ENCODE measurements around the gene ALG6.
"Not testable (repeated sequence)": the region's sequence is repeated elsewhere in the genome, so short reads cannot be mapped to it uniquely, and the experiment has no call there.

Gene ALG6

DNA sequence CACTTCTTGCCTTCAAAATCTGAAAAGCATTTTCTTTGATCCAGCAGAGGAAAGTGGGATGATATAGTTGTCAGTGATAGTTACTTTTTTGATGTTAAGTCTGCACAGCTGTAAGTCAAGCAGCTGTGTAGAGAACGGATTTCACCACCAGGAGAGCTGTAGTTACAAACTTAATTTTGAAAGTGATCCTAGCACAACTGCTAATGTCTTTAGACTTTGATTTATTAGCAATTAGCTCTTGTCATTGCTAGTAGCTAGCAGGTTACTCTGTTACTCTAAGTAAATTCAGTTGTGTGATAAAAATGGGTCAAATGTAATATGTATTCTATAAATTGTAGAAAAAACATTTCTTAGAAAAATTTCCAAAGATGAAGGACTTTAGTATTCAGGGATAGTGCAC is 46.0 kb downstream of the ALG6 start:
- Mint-ChIP-seq H3K27me3 (no peaks in the 10 kb centered on the region), H3K4me3 (no peak overlapping the region), H3K4me1 (no peaks in the 10 kb centered on the region), H3K9me3 (no peaks in the 10 kb centered on the region), H3K36me3 (peaks cover 31% of the 10 kb centered on the region), H3K27ac (no peak overlapping the region)
- no peak for ATAC-seq (ENCODE audit: low read depth)
- DNase-seq (ENCODE audit: low spot score in 2 of 2) = no peak

GRCh38 chr1:63414691-63415365 is 47.4 kb downstream of the ALG6 start:
- Mint-ChIP-seq H3K27me3 (no peaks in the 10 kb centered on the region), H3K9me3 (no peaks in the 10 kb centered on the region), H3K36me3 (peaks cover 33% of the 10 kb centered on the region), H3K27ac (no peak overlapping the region), H3K4me3 (no peak overlapping the region), H3K4me1 (no peaks in the 10 kb centered on the region)
- ATAC-seq (ENCODE audit: low read depth) (no peak), DNase-seq (ENCODE audit: low spot score in 2 of 2) (no peak)

DNA sequence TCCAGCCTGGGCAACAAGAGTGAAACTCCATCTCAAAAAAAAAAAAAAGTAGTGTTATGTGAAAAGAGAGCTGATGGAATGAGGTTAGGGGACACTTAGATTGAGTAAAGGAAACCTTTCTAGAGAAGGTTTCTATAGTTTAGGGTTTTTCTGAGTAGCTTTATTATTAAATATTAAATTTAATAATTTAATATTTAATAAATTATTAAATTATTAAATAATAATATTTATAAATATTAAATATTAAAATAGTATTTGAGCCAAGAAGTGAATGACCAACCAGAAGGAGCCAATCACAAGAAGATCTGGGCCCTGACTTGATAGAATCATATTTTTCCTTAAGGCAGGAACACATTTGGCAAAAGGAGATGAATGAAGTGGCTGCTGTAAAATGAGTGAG is 50.7 kb downstream of the ALG6 start:
- peaks cover 1% of the 10 kb centered on the region for H3K9me3 Mint-ChIP-seq
- DNase-seq (ENCODE audit: low spot score in 2 of 2) (no peak), ATAC-seq (ENCODE audit: low read depth) (no peak)
- peaks cover 35% of the 10 kb centered on the region for H3K36me3 Mint-ChIP-seq
- no peak overlapping the region for H3K27ac Mint-ChIP-seq
- H3K4me1 Mint-ChIP-seq = no peaks in the 10 kb centered on the region
- H3K4me3 Mint-ChIP-seq = no peak overlapping the region
- H3K27me3 Mint-ChIP-seq = no peaks in the 10 kb centered on the region

- not testable (repeated sequence) for DNase-seq (ENCODE audit: low spot score in 2 of 2); H3K9me3 Mint-ChIP-seq; H3K4me1 Mint-ChIP-seq; ATAC-seq (ENCODE audit: low read depth); H3K27ac Mint-ChIP-seq; H3K4me3 Mint-ChIP-seq; H3K27me3 Mint-ChIP-seq
- H3K36me3 Mint-ChIP-seq = peaks cover 32% of the 10 kb centered on the region
Observed at GRCh38 chr1:63420746-63421145, 53.3 kb downstream of the ALG6 start.

DNA sequence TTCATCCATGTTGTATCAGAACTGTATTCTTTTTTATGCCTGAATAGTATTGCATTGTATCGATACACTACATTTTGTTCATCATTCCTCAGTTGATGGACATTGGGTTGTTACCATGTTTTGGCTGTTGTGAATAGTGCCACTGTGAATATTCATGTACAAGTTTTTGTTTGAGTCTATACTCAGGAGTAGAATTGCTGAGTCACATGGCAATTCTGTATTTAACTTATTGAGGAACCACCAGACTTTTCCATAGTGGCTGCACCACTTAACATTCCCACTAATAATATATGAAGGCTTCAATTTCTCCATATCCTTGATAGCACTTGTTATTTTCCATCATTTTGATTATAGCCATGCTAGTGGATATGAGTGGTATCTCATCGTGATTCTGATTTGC is 56.2 kb downstream of the ALG6 start:
- H3K4me1 Mint-ChIP-seq = no peaks in the 10 kb centered on the region
- H3K27ac Mint-ChIP-seq = no peak overlapping the region
- no peaks in the 10 kb centered on the region for H3K27me3 Mint-ChIP-seq
- no peak for ATAC-seq (ENCODE audit: low read depth)
- H3K36me3 Mint-ChIP-seq = peaks cover 27% of the 10 kb centered on the region
- peaks cover 1% of the 10 kb centered on the region for H3K9me3 Mint-ChIP-seq
- no peak for DNase-seq (ENCODE audit: low spot score in 2 of 2)
- H3K4me3 Mint-ChIP-seq = no peak overlapping the region

DNA sequence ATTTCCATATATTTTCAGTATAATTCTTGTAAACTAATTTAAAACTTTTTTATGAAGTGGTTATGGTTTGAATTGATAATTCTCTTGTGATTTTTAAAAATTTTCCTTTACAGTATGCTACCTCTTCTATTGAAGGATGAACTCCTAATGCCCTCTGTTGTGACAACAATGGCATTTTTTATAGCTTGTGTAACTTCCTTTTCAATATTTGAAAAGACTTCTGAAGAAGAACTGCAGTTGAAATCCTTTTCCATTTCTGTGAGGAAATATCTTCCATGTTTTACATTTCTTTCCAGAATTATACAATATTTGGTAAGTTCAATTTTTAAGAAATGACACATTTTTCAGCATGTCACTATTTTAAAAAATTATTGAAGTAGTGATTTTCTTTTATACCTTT is 61.4 kb downstream of the ALG6 start:
- ATAC-seq (ENCODE audit: low read depth) (no peak), DNase-seq (ENCODE audit: low spot score in 2 of 2) (no peak)
- no peak overlapping the region for H3K4me3 Mint-ChIP-seq
- H3K27me3 Mint-ChIP-seq = no peaks in the 10 kb centered on the region
- H3K27ac Mint-ChIP-seq = no peak overlapping the region
- H3K9me3 Mint-ChIP-seq = peaks cover 3% of the 10 kb centered on the region
- no peaks in the 10 kb centered on the region for H3K4me1 Mint-ChIP-seq
- H3K36me3 Mint-ChIP-seq = peaks cover 20% of the 10 kb centered on the region

DNA sequence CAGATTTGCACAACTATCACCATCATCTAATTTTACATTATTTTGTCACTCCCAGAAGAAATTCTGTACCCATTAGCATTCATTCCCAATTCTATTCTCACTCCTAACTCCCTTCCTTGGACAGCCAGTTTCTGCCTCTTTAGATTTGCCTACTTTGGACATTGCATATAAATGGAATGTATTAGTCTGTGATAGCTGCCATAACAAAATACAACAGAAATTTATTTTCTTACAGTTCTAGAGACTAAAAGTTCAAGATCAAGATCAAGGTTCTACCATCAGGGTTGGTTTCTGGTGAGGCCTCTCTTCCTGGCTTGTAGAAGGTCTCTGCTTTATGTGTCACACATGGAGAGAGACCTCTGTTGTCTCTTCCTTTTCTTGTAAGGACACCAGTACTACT is 61.9 kb downstream of the ALG6 start:
- DNase-seq (ENCODE audit: low spot score in 2 of 2) (no peak), ATAC-seq (ENCODE audit: low read depth) (no peak)
- Mint-ChIP-seq H3K9me3 (peaks cover 3% of the 10 kb centered on the region), H3K36me3 (peaks cover 20% of the 10 kb centered on the region), H3K4me1 (no peaks in the 10 kb centered on the region), H3K27me3 (no peaks in the 10 kb centered on the region), H3K27ac (no peak overlapping the region), H3K4me3 (no peak overlapping the region)

DNA sequence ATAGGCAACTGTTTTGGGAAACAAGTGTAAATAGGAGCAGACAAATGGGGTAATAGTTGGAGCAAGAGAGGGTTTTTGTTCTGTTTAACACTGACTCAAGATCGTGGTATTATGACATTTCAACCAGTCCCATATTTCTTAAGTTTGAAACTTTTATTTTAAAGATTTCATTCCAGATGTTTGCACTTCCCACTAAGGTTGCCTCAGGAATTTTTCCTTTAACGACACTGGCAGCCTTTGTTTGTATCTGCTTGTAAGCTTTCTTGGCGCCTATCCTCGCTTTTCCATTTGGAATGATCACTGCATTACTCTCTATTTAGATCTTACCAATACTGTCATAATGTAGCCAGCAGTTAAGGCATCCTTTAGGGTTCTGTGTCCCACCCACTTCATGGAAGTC is 67.7 kb downstream of the ALG6 start:
- no peak overlapping the region for H3K4me3 Mint-ChIP-seq
- H3K27me3 Mint-ChIP-seq = no peaks in the 10 kb centered on the region
- H3K9me3 Mint-ChIP-seq = no peaks in the 10 kb centered on the region
- H3K36me3 Mint-ChIP-seq = peaks cover 9% of the 10 kb centered on the region
- no peak for ATAC-seq (ENCODE audit: low read depth)
- H3K27ac Mint-ChIP-seq = no peak overlapping the region
- H3K4me1 Mint-ChIP-seq = no peaks in the 10 kb centered on the region
- DNase-seq (ENCODE audit: low spot score in 2 of 2) = no peak

DNA sequence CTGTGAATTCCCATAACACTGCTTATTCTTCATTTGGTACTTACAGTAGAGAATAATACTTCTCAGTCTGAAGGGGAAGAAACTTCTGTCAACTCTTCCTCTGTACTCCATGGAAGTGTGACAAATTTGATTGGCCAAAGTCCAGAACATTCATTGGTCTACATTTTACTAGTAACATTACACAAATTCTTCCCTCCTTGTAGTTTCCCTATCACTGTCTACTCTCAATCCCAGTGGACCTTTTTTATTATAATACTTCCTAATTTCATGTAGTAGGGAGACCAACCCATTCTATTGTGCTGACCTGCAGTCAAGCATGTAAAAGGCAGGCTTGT is 74.7 kb downstream of the ALG6 start:
- H3K27ac Mint-ChIP-seq = peak overlapping the region; percentile 14
- H3K36me3 Mint-ChIP-seq = peaks cover 3% of the 10 kb centered on the region
- no peak for DNase-seq (ENCODE audit: low spot score in 2 of 2)
- H3K4me1 Mint-ChIP-seq = peaks cover 4% of the 10 kb centered on the region
- ATAC-seq (ENCODE audit: low read depth) = no peak
- H3K27me3 Mint-ChIP-seq = no peaks in the 10 kb centered on the region
- H3K9me3 Mint-ChIP-seq = no peaks in the 10 kb centered on the region
- H3K4me3 Mint-ChIP-seq = no peak overlapping the region

DNA sequence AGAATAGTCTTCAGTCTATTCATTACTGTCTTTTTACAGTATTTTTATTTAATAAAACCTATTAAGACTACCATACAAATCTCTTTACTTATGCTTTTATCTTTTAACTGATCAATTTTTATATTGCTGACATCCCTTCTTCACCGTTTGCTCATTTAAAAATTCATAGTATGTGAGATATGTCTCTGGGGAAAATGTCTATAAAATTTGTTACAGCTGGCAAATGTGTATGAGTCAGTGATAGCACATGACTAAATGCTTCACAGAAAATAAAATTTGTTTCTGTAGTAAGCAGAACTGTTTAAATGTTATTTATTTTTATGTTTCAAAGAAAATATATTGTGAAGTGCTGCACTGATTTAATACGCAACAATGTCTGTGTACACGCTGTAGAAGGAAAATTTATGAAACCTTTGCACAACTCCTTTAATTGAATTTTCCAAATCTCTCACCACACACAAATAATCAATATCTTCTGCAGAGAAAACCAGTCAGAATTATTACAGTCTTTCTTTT is 81.4 kb downstream of the ALG6 start:
- Mint-ChIP-seq H3K4me3 (no peak overlapping the region), H3K27ac (no peak overlapping the region), H3K36me3 (peaks cover 5% of the 10 kb centered on the region), H3K4me1 (no peaks in the 10 kb centered on the region), H3K9me3 (no peaks in the 10 kb centered on the region), H3K27me3 (no peaks in the 10 kb centered on the region)
- ATAC-seq (ENCODE audit: low read depth) (no peak), DNase-seq (ENCODE audit: low spot score in 2 of 2) (no peak)

- no peak overlapping the region for H3K27ac Mint-ChIP-seq
- DNase-seq (ENCODE audit: low spot score in 2 of 2) (no peak), ATAC-seq (ENCODE audit: low read depth) (no peak)
- H3K27me3 Mint-ChIP-seq = no peaks in the 10 kb centered on the region
- no peak overlapping the region for H3K4me3 Mint-ChIP-seq
- H3K4me1 Mint-ChIP-seq = no peaks in the 10 kb centered on the region
- H3K9me3 Mint-ChIP-seq = no peaks in the 10 kb centered on the region
- peaks cover 5% of the 10 kb centered on the region for H3K36me3 Mint-ChIP-seq
Observed at GRCh38 chr1:63450416-63450815, 83.0 kb downstream of the ALG6 start.

DNA sequence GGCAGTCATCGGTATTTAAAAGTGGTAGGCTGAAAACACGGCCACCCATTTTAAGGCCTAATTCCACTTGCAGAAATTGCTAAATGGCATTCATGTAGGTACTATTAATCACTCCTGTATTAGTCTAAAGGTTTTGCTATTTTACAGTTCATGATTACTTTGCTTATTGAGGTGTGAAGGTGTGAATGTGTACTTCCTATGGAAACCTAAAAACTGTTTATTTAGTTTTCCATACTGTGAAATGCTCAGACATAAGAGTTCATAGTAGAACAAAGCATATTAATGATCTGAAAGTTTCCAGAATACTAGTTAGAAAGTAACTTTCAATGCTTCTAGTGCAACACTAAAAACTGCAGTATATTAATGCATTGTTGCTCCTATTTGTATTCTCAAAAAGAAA is 85.8 kb downstream of the ALG6 start:
- H3K9me3 Mint-ChIP-seq = no peaks in the 10 kb centered on the region
- H3K27me3 Mint-ChIP-seq = no peaks in the 10 kb centered on the region
- no peak overlapping the region for H3K27ac Mint-ChIP-seq
- peaks cover 4% of the 10 kb centered on the region for H3K36me3 Mint-ChIP-seq
- no peaks in the 10 kb centered on the region for H3K4me1 Mint-ChIP-seq
- ATAC-seq (ENCODE audit: low read depth) = no peak
- H3K4me3 Mint-ChIP-seq = no peak overlapping the region
- DNase-seq (ENCODE audit: low spot score in 2 of 2) = no peak

- Mint-ChIP-seq H3K4me1 (no peaks in the 10 kb centered on the region), H3K4me3 (no peak overlapping the region), H3K27ac (no peak overlapping the region), H3K27me3 (no peaks in the 10 kb centered on the region), H3K36me3 (peaks cover 4% of the 10 kb centered on the region), H3K9me3 (no peaks in the 10 kb centered on the region)
- DNase-seq (ENCODE audit: low spot score in 2 of 2) (no peak), ATAC-seq (ENCODE audit: low read depth) (no peak)
Observed at GRCh38 chr1:63454269-63454668, 86.8 kb downstream of the ALG6 start.

DNA sequence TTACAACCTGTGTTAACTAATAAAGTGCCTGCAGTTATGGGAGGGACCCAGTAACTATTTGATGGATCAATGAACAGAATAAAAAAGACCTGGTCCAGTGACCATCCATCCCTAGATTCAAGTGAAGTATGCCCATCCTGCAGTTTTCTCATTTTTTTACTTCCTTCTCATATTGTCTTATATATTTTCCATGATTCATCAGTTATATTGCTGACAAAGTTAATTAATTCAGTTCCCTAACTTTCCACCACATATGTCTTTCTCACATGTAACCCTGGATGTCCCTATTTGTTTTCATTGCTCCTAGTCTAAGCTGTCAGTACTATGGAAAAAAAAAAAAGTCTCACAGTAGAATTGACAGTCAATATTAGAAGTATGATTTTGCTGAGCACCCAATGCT is 91.3 kb downstream of the ALG6 start:
- DNase-seq (ENCODE audit: low spot score in 2 of 2) = no peak
- Mint-ChIP-seq H3K4me1 (no peaks in the 10 kb centered on the region), H3K36me3 (peaks cover 17% of the 10 kb centered on the region), H3K27me3 (no peaks in the 10 kb centered on the region), H3K9me3 (peaks cover 5% of the 10 kb centered on the region), H3K4me3 (no peak overlapping the region), H3K27ac (no peak overlapping the region)
- no peak for ATAC-seq (ENCODE audit: low read depth)

DNA sequence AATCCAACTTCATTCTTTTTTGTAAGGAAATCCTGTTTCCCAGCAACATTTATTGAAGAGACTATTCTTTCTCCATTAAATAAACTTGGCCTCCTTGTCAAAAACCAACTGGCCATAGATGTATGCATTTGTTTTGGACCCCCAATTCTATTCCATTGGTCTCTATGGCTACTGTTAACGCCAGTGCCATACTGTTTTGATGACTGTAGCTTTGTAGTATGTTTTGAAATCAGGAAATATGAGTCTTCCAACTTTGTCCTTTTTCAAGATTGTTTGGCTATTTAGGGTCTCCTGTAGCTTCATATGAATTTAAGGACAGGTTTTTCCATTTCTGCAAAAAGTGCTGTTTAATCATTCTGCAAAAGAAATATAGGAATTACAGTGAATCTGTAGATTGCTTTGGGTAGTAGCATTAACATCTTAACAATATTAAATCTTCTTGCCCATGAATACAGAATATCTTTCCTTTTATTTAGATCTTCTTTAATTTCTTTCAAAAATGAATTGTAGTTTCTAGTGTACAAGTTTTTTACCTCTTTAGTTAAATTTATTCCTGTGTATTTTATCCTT is 94.3 kb downstream of the ALG6 start:
- DNase-seq (ENCODE audit: low spot score in 2 of 2) = no peak
- H3K4me3 Mint-ChIP-seq = no peak overlapping the region
- no peak for ATAC-seq (ENCODE audit: low read depth)
- H3K27me3 Mint-ChIP-seq = no peaks in the 10 kb centered on the region
- H3K4me1 Mint-ChIP-seq = no peaks in the 10 kb centered on the region
- H3K9me3 Mint-ChIP-seq = peaks cover 5% of the 10 kb centered on the region
- H3K36me3 Mint-ChIP-seq = peaks cover 19% of the 10 kb centered on the region
- H3K27ac Mint-ChIP-seq = no peak overlapping the region

Data from memory B cell (primary cell).